Endodermal cell (in vitro differentiated cells): ENCODE data around the gene CSRNP2. TPM values are rescaled to one million over a fixed set of nuclear protein-coding genes. Genes with fewer than 3 reads are reported as not detected.

Source experiments
- DNase-seq: peaks from one replicate; pipeline ENCODE4 v3.0.0-alpha.2; 2017
- H3K27ac ChIP-seq: 2 replicates; pipeline ENCODE4 v1.5.1; 2013; ENCODE audit warnings: mild to moderate bottlenecking, low read depth, low read length, moderate library complexity
- H3K27me3 ChIP-seq: 2 replicates; pipeline ENCODE4 v1.6.1; 2013; ENCODE audit warnings: mild to moderate bottlenecking, low read length, moderate library complexity; ENCODE audit not compliant: insufficient read depth, control insufficient read depth, poor library complexity, severe bottlenecking
- H3K36me3 ChIP-seq: 2 replicates; pipeline ENCODE4 v1.7.0; 2013; ENCODE audit warnings: mild to moderate bottlenecking, low read length, moderate library complexity; ENCODE audit not compliant: control insufficient read depth, insufficient read depth
- H3K4me1 ChIP-seq: one replicate; pipeline ENCODE4 v1.7.0; 2013; ENCODE audit warnings: low read length; ENCODE audit not compliant: control insufficient read depth, insufficient read depth
- H3K4me3 ChIP-seq: 2 replicates; pipeline ENCODE4 v1.5.1; 2013; ENCODE audit warnings: mild to moderate bottlenecking, low read length, moderate library complexity
- H3K9ac ChIP-seq: 2 replicates; pipeline ENCODE4 v1.6.1; 2013; ENCODE audit warnings: mild to moderate bottlenecking, low read length, moderate library complexity; ENCODE audit not compliant: poor library complexity, severe bottlenecking; ENCODE audit errors: extremely low read depth
- H3K9me3 ChIP-seq: 2 replicates; pipeline ENCODE4 v1.6.1; 2013; ENCODE audit warnings: mild to moderate bottlenecking, low read length, moderate library complexity; ENCODE audit not compliant: control insufficient read depth
- H3K27ac Mint-ChIP-seq: 2 replicates; pipeline ENCODE4 v1.8.0; 2020; ENCODE audit warnings: mixed read lengths
- H3K27me3 Mint-ChIP-seq: 2 replicates; pipeline ENCODE4 v1.8.0; 2021; ENCODE audit warnings: mild to moderate bottlenecking, mixed read lengths; ENCODE audit not compliant: insufficient read depth
- H3K36me3 Mint-ChIP-seq: 2 replicates; pipeline ENCODE4 v1.8.0; 2020; ENCODE audit warnings: low read depth, mixed read lengths
- H3K4me1 Mint-ChIP-seq: 2 replicates; pipeline ENCODE4 v1.8.0; 2020; ENCODE audit warnings: mixed read lengths
- H3K4me3 Mint-ChIP-seq: 2 replicates; pipeline ENCODE4 v1.8.0; 2020; ENCODE audit warnings: mild to moderate bottlenecking, moderate library complexity, mixed read lengths
- H3K9me3 Mint-ChIP-seq: 2 replicates; pipeline ENCODE4 v1.8.0; 2020; ENCODE audit warnings: mild to moderate bottlenecking, mixed read lengths
- CTCF ChIP-seq: fragments of 200-600 bp; sonication (generic); conservative IDR thresholded peaks from 2 replicates; pipeline ENCODE4 v1.5.0; 2021; ENCODE audit warnings: antibody characterized with exemption, mild to moderate bottlenecking
- WGBS, 2 experiments: methylation state at CpG; one replicate each; pipeline versions ENCODE4 v1.1.5 to v1.1.7; 2013; ENCODE audit warnings: missing lambda C conversion rate in 2 of 2, mixed read lengths in 1 of 2; ENCODE audit not compliant: insufficient coverage in 1 of 2, insufficient read length in 1 of 2; 5-methylcytosine and 5-hydroxymethylcytosine counted together
- total RNA-seq, 2 donors: library from RNA; stranded (reverse); fragmentation: NEBNext Ultra II Directional in 1 of 2; extraction: Animal tissue kit (Norgen Biotek cat#: 25700) in 1 of 2; gene quantifications; 2 replicates in 1 of 2; 3 replicates in 1 of 2; pipeline ENCODE4 v1.2.1, GENCODE V29; 2021

The CSRNP2 gene
- total RNA-seq, 2 donors from 2014 or later: 45.7 to 52.1 TPM

GRCh38 chr12:51128919-51129318 lies 45.5 kb upstream of the CSRNP2 start:
- no peak for TF ChIP-seq CTCF
- no peak overlapping the region for H3K4me3 ChIP-seq
- no peaks in the 10 kb centered on the region for H3K9me3 Mint-ChIP-seq
- H3K36me3 Mint-ChIP-seq: peaks cover 20% of the 10 kb centered on the region
- no peaks in the 10 kb centered on the region for H3K4me1 ChIP-seq
- no peak for DNase-seq
- H3K27me3 ChIP-seq: no peaks in the 10 kb centered on the region
- no peaks in the 10 kb centered on the region for H3K9me3 ChIP-seq
- H3K27ac Mint-ChIP-seq: no peak overlapping the region
- no peak overlapping the region for H3K9ac ChIP-seq
- 94 to 100% methylated on average over 1 to 3 of the region's 3 CpGs for WGBS, 2 experiments
- no peaks in the 10 kb centered on the region for H3K27me3 Mint-ChIP-seq
- H3K4me3 Mint-ChIP-seq: no peak overlapping the region
- H3K27ac ChIP-seq: no peak overlapping the region
- H3K4me1 Mint-ChIP-seq: peaks cover 4% of the 10 kb centered on the region
- H3K36me3 ChIP-seq: no peaks in the 10 kb centered on the region

GRCh38 chr12:51127050-51127729 lies 43.8 kb upstream of the CSRNP2 start:
- Histone ChIP-seq H3K4me3 (no peak overlapping the region), H3K36me3 (no peaks in the 10 kb centered on the region), H3K9ac (no peak overlapping the region), H3K4me1 (no peaks in the 10 kb centered on the region), H3K9me3 (no peaks in the 10 kb centered on the region), H3K27me3 (no peaks in the 10 kb centered on the region), H3K27ac (no peak overlapping the region)
- no peaks in the 10 kb centered on the region for H3K27me3 Mint-ChIP-seq
- no peak for DNase-seq
- no peaks in the 10 kb centered on the region for H3K9me3 Mint-ChIP-seq
- peaks cover 4% of the 10 kb centered on the region for H3K4me1 Mint-ChIP-seq
- no peak for TF ChIP-seq CTCF
- no peak overlapping the region for H3K27ac Mint-ChIP-seq
- no peak overlapping the region for H3K4me3 Mint-ChIP-seq
- peaks cover 17% of the 10 kb centered on the region for H3K36me3 Mint-ChIP-seq
- 88% methylated on average over 2 of the region's 2 CpGs; no CpG with 5 or more reads in 1 of the 2 experiments for WGBS, 2 experiments

GRCh38 chr12:51126297-51126696 lies 42.9 kb upstream of the CSRNP2 start:
- Mint-ChIP-seq H3K27ac (no peak overlapping the region), H3K36me3 (peaks cover 17% of the 10 kb centered on the region), H3K9me3 (no peaks in the 10 kb centered on the region), H3K4me1 (peaks cover 4% of the 10 kb centered on the region), H3K27me3 (no peaks in the 10 kb centered on the region), H3K4me3 (no peak overlapping the region)
- Histone ChIP-seq H3K36me3 (no peaks in the 10 kb centered on the region), H3K27ac (no peak overlapping the region), H3K9me3 (no peaks in the 10 kb centered on the region), H3K4me1 (no peaks in the 10 kb centered on the region), H3K27me3 (no peaks in the 10 kb centered on the region), H3K9ac (no peak overlapping the region), H3K4me3 (no peak overlapping the region)
- no peak for TF ChIP-seq CTCF
- 84 to 91% methylated on average over 2 of the region's 2 CpGs for WGBS, 2 experiments
- no peak for DNase-seq
